GM20431 (cell line): ENCODE data around the gene CCDC92.

ENCODE experiments used
- in situ Hi-C: fragments of 300-500 bp; cut with MseI, MboI; formaldehyde crosslinking; loops from one replicate; pipeline ENCODE4 v1.15.0; 2020; ENCODE audit warnings: low sequenced_read_pairs; ENCODE audit not compliant: unreplicated experiment

The CCDC92 gene

GRCh38 chr12:123982269-123982668, 9.6 kb upstream of the CCDC92 start:
- in situ Hi-C loops, result no loop called here

- in situ Hi-C loops, result no loop called here
These were observed 6.9 kb upstream of the CCDC92 start for GRCh38 chr12:123979566-123979965.

GRCh38 chr12:123976227-123976826, 3.7 kb upstream of the CCDC92 start:
- in situ Hi-C loops, result no loop called here

- in situ Hi-C loops, result no loop called here
These were observed 1.1 kb upstream of the CCDC92 start for GRCh38 chr12:123973552-123974341.

- in situ Hi-C loops, result no loop called here
These were observed 718 bp downstream of the CCDC92 start for GRCh38 chr12:123971770-123972456.

GRCh38 chr12:123971449-123971769, 1.2 kb downstream of the CCDC92 start:
- in situ Hi-C loops, result no loop called here

- in situ Hi-C loops, result no loop called here
These were observed 5.5 kb downstream of the CCDC92 start for GRCh38 chr12:123967121-123967586.

GRCh38 chr12:123966596-123966995, 6.0 kb downstream of the CCDC92 start:
- in situ Hi-C loops, result no loop called here

- in situ Hi-C loops, result no loop called here
These were observed 7.2 kb downstream of the CCDC92 start for GRCh38 chr12:123965382-123965781.

GRCh38 chr12:123963821-123964220, 8.8 kb downstream of the CCDC92 start:
- in situ Hi-C loops, result no loop called here

- in situ Hi-C loops, result no loop called here
These were observed 10.1 kb downstream of the CCDC92 start for GRCh38 chr12:123962513-123962912.

GRCh38 chr12:123961585-123962345, 10.9 kb downstream of the CCDC92 start:
- in situ Hi-C loops, result no loop called here

- in situ Hi-C loops, result no loop called here
These were observed 11.8 kb downstream of the CCDC92 start for GRCh38 chr12:123960856-123961255.

- in situ Hi-C loops, result no loop called here
These were observed 12.4 kb downstream of the CCDC92 start for GRCh38 chr12:123960029-123960735.

- in situ Hi-C loops, result no loop called here
These were observed 13.8 kb downstream of the CCDC92 start for GRCh38 chr12:123958876-123959275.

GRCh38 chr12:123958462-123958861, 14.2 kb downstream of the CCDC92 start:
- in situ Hi-C loops, result no loop called here

GRCh38 chr12:123957196-123957595, 15.4 kb downstream of the CCDC92 start:
- in situ Hi-C loops, result no loop called here

- in situ Hi-C loops, result no loop called here
These were observed 16.4 kb downstream of the CCDC92 start for GRCh38 chr12:123956249-123956648.

- in situ Hi-C loops, result no loop called here
These were observed 17.8 kb downstream of the CCDC92 start for GRCh38 chr12:123954647-123955350.
